Lower leg skin (tissue), 3 donors: ENCODE measurements around the gene CPA1.

Experiments
- POLR2A ChIP-seq, 2 donors: fragments of 450-650 bp; IDR thresholded peaks; one replicate each; pipeline ENCODE4 v1.6.1; 2016 to 2017; ENCODE audit warnings: antibody characterized with exemption in 2 of 2, mild to moderate bottlenecking in 1 of 2, moderate library complexity in 1 of 2
- TF ChIP-seq, protein P1 (sequence below), 3 donors: fragments of 450-650 bp; IDR thresholded peaks; one replicate each; pipeline ENCODE4 v1.5.1; 2016; ENCODE audit warnings: antibody characterized with exemption in 3 of 3, mild to moderate bottlenecking in 3 of 3, moderate library complexity in 2 of 3

DNA sequence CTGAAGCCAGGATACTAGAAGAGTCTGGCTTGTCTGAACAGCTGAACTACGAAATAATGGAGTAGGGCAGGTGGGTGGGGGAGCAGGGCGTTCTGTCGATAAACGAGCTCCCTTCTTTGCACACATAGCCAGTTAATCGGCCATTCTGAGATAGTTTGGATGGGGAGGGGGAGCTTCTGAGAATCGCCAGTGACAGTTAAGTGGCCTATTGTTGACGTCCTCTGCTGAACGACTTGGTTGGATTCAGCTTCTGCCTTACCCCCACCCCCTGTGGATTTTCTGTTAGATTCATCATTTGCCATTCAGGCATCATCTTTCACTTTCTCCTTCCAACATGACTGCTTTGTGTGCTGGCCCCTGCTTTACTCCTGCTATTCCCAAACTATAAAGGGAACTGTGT, 35.2 kb upstream of the CPA1 start:
- TF ChIP-seq, protein P1, sequence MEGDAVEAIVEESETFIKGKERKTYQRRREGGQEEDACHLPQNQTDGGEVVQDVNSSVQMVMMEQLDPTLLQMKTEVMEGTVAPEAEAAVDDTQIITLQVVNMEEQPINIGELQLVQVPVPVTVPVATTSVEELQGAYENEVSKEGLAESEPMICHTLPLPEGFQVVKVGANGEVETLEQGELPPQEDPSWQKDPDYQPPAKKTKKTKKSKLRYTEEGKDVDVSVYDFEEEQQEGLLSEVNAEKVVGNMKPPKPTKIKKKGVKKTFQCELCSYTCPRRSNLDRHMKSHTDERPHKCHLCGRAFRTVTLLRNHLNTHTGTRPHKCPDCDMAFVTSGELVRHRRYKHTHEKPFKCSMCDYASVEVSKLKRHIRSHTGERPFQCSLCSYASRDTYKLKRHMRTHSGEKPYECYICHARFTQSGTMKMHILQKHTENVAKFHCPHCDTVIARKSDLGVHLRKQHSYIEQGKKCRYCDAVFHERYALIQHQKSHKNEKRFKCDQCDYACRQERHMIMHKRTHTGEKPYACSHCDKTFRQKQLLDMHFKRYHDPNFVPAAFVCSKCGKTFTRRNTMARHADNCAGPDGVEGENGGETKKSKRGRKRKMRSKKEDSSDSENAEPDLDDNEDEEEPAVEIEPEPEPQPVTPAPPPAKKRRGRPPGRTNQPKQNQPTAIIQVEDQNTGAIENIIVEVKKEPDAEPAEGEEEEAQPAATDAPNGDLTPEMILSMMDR (IDR thresholded peaks at IDR 0.05) = no peak
- no peak for TF ChIP-seq POLR2A (IDR thresholded peaks at IDR 0.05)
